Colon (tissue), 2 donors: Measurements from ENCODE around the gene NOP16.
"Not testable (repeated sequence)": the region's sequence is repeated elsewhere in the genome, so short reads cannot be mapped to it uniquely, and the experiment has no call there.

Experiments used
- FAIRE-seq: peaks from 2 replicates; lab custom pipeline; 2012; peaks lifted over from hg19 to GRCh38; lab: Jason Lieb, UNC
- donor health status: control.
- donor health status: control.

The NOP16 gene

DNA sequence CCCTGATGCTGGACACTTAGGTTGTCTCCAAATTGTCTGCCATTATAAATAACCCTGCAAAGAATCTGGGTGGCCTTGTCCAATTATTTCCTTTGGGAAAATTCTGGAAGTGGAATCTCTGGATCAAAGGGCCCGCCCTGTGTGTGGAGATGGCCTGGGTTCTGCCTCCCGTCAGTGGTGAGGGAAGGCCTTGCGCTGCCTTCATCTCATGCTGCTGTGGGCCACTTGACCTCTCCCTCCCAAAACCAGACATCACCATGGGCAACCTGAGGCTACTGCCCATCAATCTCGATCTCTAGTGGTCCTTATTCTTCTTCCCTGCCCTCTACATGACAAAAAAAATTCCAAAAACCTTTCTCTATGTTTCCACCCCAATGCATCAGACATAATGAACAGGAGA, 21.4 kb upstream of the NOP16 start:
- no peak for FAIRE-seq

DNA sequence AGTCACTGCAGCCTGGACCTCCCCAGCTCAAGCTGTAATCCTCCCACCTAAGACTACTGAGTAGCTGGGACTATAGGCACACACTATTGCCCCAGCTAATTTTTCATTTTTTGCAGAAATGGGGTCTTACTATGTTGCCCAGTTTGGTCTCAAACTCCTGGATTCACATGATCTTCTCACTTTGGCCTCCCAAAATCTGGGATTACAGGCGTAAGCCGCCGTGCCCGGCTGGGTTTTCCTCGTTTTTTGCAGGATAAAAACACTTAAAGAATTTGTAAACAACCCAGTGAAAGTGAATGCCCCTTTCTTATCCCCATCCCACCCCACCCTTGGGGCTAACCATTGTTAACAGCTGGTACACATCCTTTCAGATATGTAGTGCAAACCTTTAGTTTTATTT, 20.2 kb upstream of the NOP16 start:
- no peak for FAIRE-seq

DNA sequence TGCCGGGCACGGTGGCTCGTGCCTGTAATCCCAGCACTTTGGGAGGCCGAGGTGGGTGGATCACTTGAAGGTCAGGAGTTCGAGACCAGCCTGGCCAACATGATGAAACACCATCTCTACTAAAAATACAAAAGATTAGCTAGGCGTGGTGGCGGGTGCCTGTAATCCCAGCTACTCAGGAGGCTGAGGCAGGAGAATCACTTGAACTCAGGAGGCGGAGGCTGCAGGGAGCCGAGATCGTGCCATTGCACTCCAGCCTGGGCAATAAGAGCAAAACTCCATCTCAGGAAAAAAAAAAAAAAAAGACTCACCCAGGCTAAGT, 19.8 kb upstream of the NOP16 start:
- not testable (repeated sequence) for FAIRE-seq

DNA sequence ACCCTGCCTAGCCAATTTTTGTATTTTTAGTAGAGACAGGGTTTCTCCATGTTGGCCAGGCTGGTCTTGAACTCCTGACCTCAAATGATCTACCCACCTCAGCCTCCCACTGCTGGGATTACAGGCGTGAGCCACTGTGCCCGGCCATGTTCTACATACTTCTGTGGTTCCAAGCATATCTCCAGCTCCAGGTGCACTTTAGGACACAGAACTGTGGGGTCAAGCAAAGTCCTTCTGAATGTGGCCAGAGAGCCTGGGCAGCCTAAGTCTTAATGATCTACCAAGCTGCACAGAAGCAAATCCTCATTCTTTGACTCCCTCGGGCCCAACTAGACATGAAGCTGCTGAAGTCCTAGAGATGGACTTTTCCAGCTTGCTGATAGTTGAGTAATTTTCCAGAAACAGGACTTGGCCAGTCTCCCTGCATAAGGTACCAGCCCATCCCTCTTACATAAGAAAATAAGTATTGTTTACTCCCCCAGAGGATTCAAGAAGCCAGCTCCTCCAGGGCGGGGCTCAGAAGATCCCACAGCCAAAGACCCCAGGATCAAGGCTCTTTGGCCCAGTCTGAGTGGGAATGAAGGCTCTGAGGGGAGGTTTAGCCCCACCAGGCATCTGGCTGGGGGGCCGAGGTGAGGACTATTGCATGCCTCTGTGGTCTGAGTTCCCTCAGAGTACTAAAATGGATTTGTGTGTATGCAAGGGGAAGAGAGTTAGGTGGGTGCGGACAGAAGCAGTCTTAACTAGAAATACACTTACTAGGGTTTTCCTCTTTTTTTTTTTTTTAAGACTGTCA, 19.3 kb upstream of the NOP16 start:
- no peak for FAIRE-seq

DNA sequence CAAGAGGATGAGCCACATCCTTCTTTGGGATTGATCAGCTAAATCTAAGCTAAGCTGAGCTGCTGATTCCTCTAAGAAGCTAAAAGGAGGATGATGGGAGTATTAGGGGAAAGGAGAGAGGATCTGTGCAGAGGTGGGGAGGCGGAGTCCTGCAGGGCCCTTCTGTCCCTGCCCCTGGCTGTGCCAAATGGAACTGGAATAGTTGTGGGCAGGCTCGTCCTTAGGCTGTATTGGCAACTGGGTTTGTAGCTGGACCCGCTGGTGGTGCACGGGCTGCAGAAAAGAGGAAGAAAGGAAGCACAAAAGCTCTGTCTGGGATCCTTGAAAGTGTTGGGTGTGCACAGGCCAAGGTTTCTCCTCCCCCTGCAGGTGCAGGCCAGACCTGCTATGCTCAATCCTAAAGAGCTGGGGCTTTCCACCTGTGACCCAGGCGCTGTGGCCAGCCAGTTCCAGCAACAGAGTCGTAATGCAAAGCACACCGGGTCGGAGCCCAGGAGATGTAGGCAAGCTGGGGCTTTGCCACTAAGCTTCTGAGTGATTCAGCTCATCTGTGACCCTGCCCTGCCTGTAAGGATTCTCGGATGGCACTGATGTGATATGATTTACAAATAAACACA, 18.1 kb upstream of the NOP16 start:
- no peak for FAIRE-seq

DNA sequence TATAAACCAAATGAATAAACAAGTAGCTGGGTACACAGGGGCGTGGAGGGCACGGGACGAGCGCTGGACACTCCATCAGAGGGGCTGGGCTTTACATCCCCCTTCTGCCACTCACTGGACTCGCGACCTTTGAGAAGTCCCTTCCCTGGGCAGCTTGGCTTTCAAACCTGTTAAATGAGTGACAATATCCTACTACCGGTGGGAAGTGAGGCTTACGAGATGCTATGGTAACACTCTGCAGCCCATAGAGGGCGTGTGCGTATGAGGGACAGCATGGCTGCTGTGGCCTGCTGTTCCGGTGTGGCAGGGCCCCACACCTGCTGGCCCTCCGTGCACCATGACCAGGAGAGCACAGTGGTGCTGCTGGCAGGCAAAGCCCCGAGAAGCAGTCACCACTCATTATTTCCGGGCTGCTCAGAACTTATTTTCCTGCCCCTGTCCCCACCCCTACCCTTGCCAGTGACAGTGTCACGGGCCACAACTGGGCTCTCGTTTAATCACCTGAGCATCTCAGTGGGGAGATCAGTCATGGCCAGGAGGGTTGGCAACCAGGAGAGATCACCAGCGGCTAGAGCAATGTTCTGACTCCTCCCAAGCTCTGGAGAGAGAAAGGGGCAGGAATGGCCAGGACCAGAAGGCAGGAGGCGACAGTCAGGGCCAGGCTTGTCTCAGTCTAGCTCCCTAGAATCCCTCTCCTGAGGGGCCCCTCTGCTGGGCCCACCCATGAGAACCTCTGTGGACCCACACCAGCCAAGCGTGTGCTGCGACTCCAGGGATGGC, 17.4 kb upstream of the NOP16 start:
- FAIRE-seq: no peak

DNA sequence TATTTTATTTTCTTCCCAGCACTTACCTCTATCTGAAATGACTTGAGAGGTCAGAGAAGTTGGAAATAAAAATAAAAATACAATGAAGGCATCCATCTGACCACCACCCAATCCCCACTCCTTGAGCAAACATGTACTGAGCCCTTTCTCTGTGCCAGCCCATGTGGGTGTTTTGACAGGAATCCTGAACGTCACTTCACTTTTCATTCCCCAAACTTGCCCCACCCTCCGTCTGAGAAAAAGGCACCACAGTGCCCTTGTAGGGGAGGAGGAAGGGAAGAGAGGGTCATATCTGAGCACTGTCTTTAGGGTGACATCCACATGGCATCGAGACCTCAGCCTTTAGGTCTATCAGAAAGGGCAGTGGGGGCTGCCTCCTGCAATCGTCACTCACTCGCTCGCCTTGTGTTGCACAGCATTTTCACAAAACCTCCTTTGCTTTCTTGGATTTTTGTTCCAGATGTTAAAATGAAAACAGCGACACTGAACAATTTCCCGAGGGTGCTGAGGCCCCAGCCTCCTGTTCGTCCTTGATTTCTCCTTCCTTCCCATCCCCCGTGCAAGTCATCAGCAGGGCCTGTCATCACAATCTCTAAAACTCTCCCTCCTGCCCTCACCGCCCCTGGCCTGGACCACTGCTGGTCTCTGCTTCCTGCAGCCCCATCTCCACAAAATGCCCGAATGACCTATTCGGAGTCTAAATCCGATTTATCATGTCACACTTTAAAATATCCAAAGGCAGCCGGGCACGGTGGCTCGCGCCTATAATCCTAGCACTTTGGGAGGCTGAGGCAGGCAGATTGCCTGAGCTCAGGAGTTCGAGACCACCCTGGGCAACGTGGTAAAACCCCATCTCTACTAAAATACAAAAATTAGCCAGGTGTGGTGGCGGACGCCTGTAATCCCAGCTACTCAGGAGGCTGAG, 13.1 kb upstream of the NOP16 start:
- FAIRE-seq: no peak

DNA sequence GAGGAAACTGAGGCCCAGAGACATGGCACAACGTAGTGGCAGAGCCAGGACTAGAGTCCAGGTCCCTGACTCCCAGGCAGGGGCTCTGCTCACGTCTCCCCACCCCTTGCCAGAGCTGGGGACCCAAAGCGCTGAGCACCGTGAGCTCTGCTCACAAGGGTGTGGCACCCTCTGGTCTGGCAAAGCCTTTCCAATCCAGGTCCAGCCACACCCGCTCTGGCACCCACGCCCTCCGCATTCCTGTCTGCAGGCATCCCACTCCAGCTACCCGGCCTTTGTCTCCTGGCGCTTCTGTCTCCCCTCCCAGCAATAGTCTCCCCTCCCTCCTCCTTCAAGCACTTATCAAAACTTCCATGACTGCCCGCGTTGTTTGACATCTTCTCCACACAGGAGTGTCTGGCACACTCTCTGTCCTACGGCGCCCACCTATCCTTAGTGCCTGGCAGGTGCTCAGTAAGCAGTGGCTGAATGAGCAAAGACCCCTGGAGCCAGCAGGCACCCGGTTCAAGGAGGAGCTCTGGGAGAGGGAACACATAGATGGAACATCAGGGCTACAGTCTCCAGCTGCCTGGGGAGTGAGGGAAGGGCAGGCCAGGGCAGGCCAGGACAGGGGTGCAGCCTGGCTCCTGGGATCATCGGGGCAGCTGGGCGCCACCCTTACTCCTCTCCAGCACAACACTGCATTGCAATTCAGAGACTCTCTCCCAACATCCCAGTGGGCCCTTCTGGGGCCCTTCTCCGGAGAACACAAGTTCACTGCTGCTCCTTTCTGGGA, 12.2 kb upstream of the NOP16 start:
- FAIRE-seq: no peak

DNA sequence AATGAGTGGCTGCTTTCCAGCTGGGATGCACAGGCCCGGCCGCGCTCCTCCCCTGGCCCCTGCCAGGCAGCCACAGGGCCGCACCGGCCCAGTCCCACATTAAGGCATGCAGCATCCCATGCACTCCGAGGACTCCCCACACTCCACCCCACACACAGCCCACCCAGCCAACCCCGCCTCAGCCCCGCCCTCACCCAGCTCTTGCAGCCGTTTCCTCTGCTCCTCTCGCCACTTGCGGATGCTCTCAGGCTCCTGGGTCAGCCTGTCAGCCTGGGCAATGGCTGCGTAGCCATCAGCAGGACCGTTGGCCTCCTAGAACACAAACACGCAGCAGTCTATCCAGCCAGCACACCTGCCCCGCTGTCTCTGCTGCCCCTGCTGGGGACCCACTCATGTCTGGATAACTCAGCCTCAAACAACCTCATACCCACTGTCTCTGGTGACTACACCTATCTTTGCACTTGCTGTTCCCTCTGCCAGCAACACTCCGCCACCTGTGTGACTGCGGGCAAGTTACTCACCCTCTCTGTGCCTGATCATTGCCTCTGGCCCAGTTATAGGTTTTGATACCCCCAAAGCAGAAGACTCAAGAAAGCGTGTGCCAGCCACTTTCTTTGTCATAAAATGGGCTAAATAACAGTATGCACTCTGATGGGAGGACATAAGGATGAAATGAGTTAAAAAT, 9.5 kb upstream of the NOP16 start:
- no peak for FAIRE-seq

DNA sequence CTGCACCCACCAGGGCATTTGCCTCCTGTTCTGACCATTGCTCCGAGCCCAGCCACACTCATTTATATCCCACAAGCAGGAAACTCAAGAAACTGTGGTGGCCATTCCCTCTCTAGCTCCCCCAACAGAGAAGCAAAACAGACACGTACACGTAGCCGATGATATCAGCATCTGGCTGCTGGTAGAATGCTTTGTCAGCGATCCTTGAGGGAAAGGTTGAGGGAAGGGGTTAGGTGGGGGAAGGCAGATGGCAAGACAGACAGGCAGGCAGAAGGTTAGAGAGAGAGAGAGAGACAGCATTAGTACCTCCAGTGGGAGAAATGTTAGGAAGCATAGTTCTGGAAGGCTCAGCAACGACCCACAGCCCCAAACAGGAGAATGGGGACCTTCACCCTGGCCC, 7.9 kb upstream of the NOP16 start:
- no peak for FAIRE-seq

DNA sequence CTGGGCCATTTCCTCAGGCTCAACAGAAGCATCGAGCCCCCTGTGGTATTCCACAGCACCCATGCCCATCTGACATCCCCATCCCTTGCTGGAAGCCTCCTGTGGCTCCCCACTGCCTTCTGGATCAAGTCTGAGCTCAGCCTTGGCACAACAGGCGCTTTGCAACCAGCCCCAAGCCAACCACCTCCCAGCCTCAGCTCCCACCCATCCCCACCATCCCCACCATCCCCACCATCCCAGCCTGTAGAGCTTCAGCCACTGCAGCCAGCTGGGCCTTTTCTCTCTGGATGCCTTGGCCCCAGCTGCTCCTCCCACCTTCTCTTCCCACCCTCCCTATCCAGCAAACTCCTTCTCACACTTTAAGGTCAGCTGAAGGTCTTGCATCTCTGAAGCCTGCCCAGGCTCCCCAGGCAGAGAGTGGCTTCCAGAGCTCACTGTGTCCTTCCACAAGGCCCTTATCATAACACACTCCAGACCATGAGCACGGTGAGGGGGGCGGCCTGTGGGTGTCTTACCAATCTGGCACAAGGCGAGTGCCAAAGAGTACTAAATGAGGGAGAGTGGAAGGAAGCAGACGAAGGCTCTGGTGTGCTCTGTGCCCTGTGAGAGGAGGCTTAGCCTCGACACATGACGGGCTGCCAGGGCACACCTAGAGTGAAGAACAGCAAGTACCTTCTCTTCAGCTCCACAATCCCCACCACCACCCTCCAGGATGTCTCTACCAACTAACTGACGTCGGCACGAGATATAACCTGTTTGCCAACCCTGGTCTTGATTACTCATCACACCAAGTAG, 6.7 kb upstream of the NOP16 start:
- no peak for FAIRE-seq

DNA sequence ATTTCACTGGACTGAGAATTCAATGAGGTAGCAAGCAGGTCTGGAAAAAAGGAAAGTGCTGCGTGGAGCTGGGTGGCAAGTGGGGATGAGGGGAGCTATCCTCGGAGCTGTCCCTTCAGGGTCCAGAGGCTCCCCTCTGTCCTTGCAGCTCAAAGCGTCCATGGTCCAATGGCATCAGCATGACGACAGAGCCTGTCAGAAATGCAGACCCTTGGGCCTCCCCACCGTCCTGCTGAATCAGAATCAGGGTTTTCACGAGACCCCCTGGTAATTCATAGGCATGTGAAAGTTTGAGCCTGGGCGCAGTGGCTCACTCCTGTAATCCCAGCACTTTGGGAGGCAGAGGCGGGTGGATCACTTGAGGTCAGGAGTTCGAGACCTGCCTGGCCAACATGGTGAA, 5.7 kb upstream of the NOP16 start:
- no peak for FAIRE-seq

DNA sequence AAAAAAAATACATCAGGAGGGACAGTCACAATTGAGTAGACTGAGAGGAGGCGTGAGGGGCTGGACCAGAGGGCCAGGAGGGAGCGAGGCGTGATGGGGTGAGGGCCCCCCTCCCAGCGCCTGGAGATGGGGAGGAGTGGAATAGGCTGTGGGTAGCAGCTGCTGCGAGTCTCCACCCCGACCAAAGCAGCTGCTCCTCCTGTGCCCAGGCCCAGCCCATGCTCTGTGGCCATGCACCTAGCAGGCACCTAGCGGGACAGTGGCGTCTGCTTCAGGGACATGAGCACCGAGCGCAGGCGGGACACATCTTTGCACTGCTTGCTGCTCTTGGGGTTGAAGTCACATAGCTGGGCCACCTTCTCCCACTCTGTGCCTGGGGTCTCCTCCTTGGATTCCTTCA, 4.1 kb upstream of the NOP16 start:
- FAIRE-seq: no peak

DNA sequence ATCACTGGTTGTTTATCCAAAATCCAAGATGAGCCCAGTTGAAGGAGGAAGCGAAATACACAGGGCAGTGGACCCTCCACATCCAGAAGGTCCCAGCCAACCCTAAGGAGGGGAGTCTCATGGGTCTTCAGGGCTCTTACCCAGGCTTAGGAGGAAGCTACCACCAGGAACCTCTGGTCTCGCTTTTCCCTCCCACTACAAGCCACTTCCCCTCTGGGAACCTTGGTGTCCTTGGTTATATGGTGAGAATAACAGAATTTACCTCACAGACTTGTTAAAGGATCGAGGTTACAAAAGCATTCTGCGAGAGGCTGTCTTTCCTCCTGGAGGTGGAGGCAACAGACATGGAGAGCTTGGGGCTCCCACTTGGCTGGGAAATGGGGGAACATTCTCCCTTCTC, 3.6 kb upstream of the NOP16 start:
- FAIRE-seq: no peak

DNA sequence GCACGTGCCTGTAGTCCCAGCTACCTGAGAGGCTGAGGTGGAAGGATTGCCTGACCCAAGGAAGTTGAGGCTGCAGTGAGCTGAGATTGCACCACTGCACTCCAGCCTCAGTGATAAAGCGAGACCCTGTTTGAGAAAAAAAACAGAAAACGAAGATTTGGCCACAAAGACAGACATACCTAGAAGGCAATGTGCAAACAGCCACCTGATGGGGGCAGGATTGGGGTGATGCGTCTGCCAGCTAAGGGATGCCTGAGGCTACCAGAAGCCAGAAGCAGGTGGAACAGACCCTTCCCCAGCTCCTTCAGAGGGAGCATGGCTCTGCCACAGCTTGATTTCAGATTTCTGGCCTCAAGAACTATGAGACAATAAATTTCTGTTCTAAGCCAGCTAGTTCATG, 3.1 kb upstream of the NOP16 start:
- FAIRE-seq: no peak

DNA sequence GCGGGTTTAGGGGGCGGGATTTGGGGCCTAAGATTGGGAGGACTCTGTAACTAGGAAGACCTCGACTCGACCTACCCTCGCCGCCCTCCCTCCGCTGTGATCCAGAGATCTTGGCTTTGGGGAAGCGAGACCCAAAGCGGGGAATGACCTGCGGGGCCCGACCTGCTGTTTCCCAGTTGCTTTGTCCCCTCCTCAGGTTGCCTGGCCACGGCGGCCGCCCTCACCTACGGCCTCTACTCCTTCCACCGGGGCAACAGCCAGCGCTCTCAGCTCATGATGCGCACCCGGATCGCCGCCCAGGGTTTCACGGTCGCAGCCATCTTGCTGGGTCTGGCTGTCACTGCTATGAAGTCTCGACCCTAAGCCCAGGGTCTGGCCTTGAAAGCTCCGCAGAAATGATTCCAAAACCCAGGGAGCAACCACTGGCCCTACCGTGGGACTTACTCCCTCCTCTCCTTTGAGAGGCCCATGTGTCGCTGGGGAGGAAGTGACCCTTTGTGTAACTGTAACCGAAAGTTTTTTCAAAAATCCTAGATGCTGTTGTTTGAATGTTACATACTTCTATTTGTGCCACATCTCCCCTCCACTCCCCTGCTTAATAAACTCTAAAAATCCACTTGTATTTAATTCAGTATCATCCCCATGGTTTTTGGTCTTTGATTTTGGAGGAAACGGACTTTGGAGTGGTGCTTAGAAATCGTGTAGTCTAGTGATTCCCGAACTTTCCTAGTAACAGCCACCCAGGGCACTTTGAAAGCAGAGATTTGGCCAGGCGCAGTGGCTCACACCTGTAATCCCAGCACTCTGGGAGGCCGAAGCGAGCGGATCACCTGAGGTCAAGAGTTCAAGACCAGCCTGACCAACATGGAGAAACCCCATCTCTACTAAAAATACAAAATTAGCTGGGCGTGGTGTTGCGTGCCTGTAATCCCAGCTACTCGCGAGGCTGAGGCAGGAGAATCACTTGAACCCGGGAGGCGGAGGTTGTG, 1.0 kb upstream of the NOP16 start:
- FAIRE-seq: peak; percentile 5

DNA sequence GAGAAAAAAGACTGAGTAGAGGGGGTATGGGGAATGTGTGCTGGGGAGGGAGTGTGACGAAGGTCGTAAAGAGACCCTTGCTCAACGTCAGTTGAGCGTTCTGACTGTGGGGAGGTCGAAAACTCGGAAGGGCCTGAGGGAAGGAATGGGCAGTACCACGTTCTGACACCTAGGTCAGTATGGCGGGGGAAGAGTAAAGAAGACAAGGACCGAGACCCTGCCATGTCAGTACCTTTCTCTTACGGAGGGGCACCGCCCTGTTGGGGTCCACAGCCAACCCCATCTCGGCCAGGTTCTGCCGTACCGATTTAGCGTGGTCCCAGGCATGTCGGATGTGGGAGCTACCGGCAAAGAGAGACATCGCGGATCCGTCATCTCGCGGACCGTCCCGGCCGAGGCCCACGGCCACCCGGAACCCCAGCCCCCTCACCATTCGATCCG, 375 bp downstream of the NOP16 start:
- FAIRE-seq: no peak

DNA sequence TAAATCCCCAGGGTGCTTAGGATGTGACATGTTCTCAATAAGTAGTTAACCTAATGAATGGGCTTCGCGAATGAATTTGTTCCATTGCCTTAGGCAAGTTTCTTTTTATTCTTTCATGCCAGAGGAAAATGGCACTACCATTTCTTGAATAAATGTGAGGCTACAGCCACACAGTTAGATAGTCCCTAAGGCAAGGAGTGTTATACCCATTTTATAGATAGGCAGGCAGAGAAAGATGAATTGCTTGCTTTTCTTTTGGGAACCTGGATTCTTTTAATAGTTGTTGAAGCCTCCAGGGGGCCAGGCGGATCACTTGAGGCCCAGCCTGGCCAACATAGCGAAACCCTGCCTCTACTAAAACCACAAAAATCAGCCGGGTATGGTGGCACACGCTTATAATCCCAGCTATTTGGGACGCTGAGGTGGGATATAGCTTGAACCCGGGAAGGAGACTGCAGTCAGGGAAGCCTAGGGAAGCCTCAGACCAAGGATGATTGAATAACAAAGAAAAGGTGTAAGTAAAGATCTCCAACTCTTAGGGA, 943 bp downstream of the NOP16 start:
- FAIRE-seq: no peak

DNA sequence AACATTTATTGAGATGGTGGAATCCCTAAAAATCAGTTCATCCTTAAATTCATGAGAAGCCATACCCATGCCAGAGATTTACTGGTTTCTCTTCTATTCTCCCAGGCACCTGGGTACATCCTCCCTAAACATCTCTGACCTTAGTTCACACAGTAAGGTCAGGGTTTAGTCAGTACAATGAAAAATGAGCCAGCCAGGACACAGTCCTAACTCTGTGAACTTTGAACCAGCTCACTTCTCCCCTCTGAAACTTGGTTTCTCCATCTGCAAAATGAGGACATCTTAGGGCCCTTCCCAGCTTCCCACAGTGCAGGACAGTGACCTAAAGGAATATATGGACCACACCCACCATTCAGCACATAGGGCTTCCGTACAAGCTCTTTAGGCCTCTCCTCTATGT, 1.9 kb downstream of the NOP16 start:
- FAIRE-seq: no peak
